HCT116 (cell line): ENCODE results near the gene MYOF. TPM values are rescaled to one million over a fixed set of nuclear protein-coding genes. Genes with fewer than 3 reads are reported as not detected.

Experiments
- ATAC-seq: fragments of 200-7000 bp; cut with Tn5 transposase; 2 replicates; pipeline ENCODE4 v1.9.1; 2020; ENCODE audit warnings: mild to moderate bottlenecking, moderate library complexity
- BruUV-seq: library from RNA; stranded (reverse); fragments of 400-500 nt; replicated peaks from 2 replicates; lab custom pipeline; 2021; lab: Mats Ljungman, UMichigan
- CTCF ChIA-PET: fragments of 300-600 bp; sonication (Branson Sonifier 250); formaldehyde crosslinking; loops from one replicate; lab custom pipeline; 2021; ENCODE audit warnings: antibody characterized with exemption; lab: Charles Lee
- POLR2A ChIA-PET: fragments of 300-600, 350-600 bp; sonication (Branson Sonifier 250); formaldehyde crosslinking; loops from one replicate; lab custom pipeline; 2021; ENCODE audit warnings: antibody characterized with exemption; lab: Charles Lee
- RAD21 ChIA-PET, 2 experiments: fragments of 300-600 bp; sonication (Branson Sonifier 250); formaldehyde crosslinking; loops; one replicate each; lab custom pipeline; 2023; ENCODE audit warnings: low total read pairs in 2 of 2; ENCODE audit not compliant: uncharacterized antibody in 2 of 2, unreplicated experiment in 2 of 2, low non-redundant PET in 1 of 2; lab: Charles Lee
- DNase-seq: peaks from one replicate; pipeline ENCODE4 v3.0.0-alpha.2; 2010; ENCODE audit warnings: low read depth, low spot score
- H2AFZ ChIP-seq: fragments of 200-600 bp; shearing (Covaris generic), sonication (generic); 2 replicates; pipeline ENCODE4 v1.6.1; 2017; ENCODE audit warnings: low read depth, mixed run types, mixed read lengths, antibody characterized with exemption, low read length; ENCODE audit not compliant: poor library complexity, severe bottlenecking
- H3K27ac ChIP-seq: 2 replicates; pipeline ENCODE4 v1.5.1; 2012; ENCODE audit warnings: low read depth, low read length
- H3K27me3 ChIP-seq: fragments of 200-600 bp; sonication (generic); 2 replicates; pipeline ENCODE4 v1.6.1; 2016; ENCODE audit warnings: mixed run types, low read length, mixed read lengths; ENCODE audit not compliant: insufficient read depth
- H3K36me3 ChIP-seq, 2 experiments: fragments of 200-500 bp in 1 of 2; fragments of 200-600 bp in 1 of 2; sonication (Bioruptor generic) in 1 of 2; sonication (generic) in 1 of 2; 2 replicates each; pipeline versions ENCODE4 v1.5.1 to v1.6.1; 2014 to 2016; ENCODE audit warnings: low read length in 2 of 2, inconsistent platforms in 1 of 2, mixed read lengths in 1 of 2, mixed run types in 1 of 2; ENCODE audit not compliant: insufficient read depth in 2 of 2, control insufficient read depth in 1 of 2
- H3K4me1 ChIP-seq, 2 experiments: fragments of 200-600 bp in 1 of 2; sonication (generic) in 1 of 2; 2 replicates each; pipeline versions ENCODE4 v1.5.1 to v1.6.1; 2012 to 2017; ENCODE audit warnings: low read length in 2 of 2, inconsistent platforms in 1 of 2, mild to moderate bottlenecking in 1 of 2, mixed read lengths in 1 of 2, mixed run types in 1 of 2, moderate library complexity in 1 of 2; ENCODE audit not compliant: insufficient read depth in 2 of 2, control insufficient read depth in 1 of 2
- H3K4me2 ChIP-seq: fragments of 200-600 bp; sonication (generic); 2 replicates; pipeline ENCODE4 v1.6.1; 2017; ENCODE audit warnings: mixed run types, low read length, mixed read lengths
- H3K4me3 ChIP-seq, 2 experiments: fragments of 200-600 bp in 1 of 2; sonication (generic) in 1 of 2; replicated peaks in 1 of 2; 2 replicates each; pipeline ENCODE4 v1.5.1; 2011 to 2016; ENCODE audit warnings: low read length in 2 of 2, control low read depth in 1 of 2, low read depth in 1 of 2, mild to moderate bottlenecking in 1 of 2, mixed read lengths in 1 of 2, mixed run types in 1 of 2
- H3K79me2 ChIP-seq: fragments of 200-600 bp; sonication (generic); 2 replicates; pipeline ENCODE4 v1.6.1; 2017; ENCODE audit warnings: mild to moderate bottlenecking, mixed run types, low read length, moderate library complexity, mixed read lengths; ENCODE audit not compliant: insufficient read depth
- H3K9ac ChIP-seq: fragments of 200-600 bp; sonication (generic); 2 replicates; pipeline ENCODE4 v1.6.1; 2016; ENCODE audit warnings: low read length, mixed read lengths
- H3K9me2 ChIP-seq: fragments of 200-600 bp; sonication (generic), shearing (Covaris generic); 2 replicates; pipeline ENCODE4 v1.6.1; 2017; ENCODE audit warnings: mixed run types, mild to moderate bottlenecking, moderate library complexity; ENCODE audit not compliant: insufficient read depth
- H3K9me3 ChIP-seq, 2 experiments: fragments of 200-500 bp in 1 of 2; fragments of 200-600 bp in 1 of 2; sonication (Bioruptor generic) in 1 of 2; sonication (generic) in 1 of 2; 2 replicates each; pipeline ENCODE4 v1.6.1; 2014 to 2017; ENCODE audit warnings: low read length in 2 of 2, mixed read lengths in 2 of 2, inconsistent platforms in 1 of 2, low read depth in 1 of 2, mild to moderate bottlenecking in 1 of 2, mixed run types in 1 of 2, moderate library complexity in 1 of 2; ENCODE audit not compliant: control insufficient read depth in 1 of 2, insufficient read depth in 1 of 2
- H4K20me1 ChIP-seq: fragments of 200-600 bp; sonication (generic), shearing (Covaris generic); 2 replicates; pipeline ENCODE4 v1.6.1; 2017; ENCODE audit warnings: mixed run types, mild to moderate bottlenecking, moderate library complexity; ENCODE audit not compliant: insufficient read depth
- ELF1 ChIP-seq: IDR thresholded peaks from 2 replicates; pipeline ENCODE4 v1.6.1; 2012; ENCODE audit warnings: low read depth, borderline replicate concordance
- SIN3A ChIP-seq: IDR thresholded peaks from 2 replicates; pipeline ENCODE4 v1.6.1; 2012; ENCODE audit warnings: low read depth
- SP1 ChIP-seq: IDR thresholded peaks from 2 replicates; pipeline ENCODE4 v1.6.1; 2012; ENCODE audit warnings: low read depth
- TCF7L2 ChIP-seq: IDR thresholded peaks from 2 replicates; pipeline ENCODE4 v1.7.0; 2011; ENCODE audit warnings: borderline replicate concordance, inconsistent platforms; ENCODE audit not compliant: insufficient read depth, insufficient read length; ENCODE audit errors: extremely low read depth
- YY1 ChIP-seq: IDR thresholded peaks from 2 replicates; pipeline ENCODE4 v1.6.1; 2011; ENCODE audit warnings: low read length, low read depth, moderate library complexity, mild to moderate bottlenecking; ENCODE audit not compliant: insufficient replicate concordance; ENCODE audit errors: extremely low read depth
- ZFX ChIP-seq: fragments of 450-650 bp; IDR thresholded peaks from 2 replicates; pipeline ENCODE4 v1.6.1; 2017
- ZNF274 ChIP-seq: fragments of 200-500 bp; sonication (Bioruptor generic); IDR thresholded peaks from 2 replicates; pipeline ENCODE4 v1.6.1; 2014; ENCODE audit warnings: mild to moderate bottlenecking, low read depth, low read length, inconsistent platforms
- intact Hi-C: fragments of 100-400 bp; cut with micrococcal nuclease; formaldehyde crosslinking; loops from 2 replicates; pipeline ENCODE4 v1.10.0; 2022
- total RNA-seq: library from RNA; stranded (reverse); gene quantifications from one replicate; pipeline ENCODE4 v1.2.1, GENCODE V29; 2021; ENCODE audit not compliant: unreplicated experiment
- TF ChIP-seq, protein P1 (sequence below): IDR thresholded peaks from 2 replicates; pipeline ENCODE4 v1.6.1; 2012
- TF ChIP-seq, protein P2 (sequence below): IDR thresholded peaks from 2 replicates; pipeline ENCODE4 v1.6.1; 2012
- TF ChIP-seq, protein P3 (sequence below), 3 experiments: fragments of 200-600 bp in 1 of 3; sonication (generic) in 1 of 3; IDR thresholded peaks in 2 of 3; conservative IDR thresholded peaks in 1 of 3; 2 replicates each; pipeline ENCODE4 v1.5.1; 2012 to 2017; ENCODE audit warnings: low read depth in 2 of 3, low read length in 2 of 3, antibody characterized with exemption in 1 of 3, borderline replicate concordance in 1 of 3, control low read depth in 1 of 3, mild to moderate bottlenecking in 1 of 3, mixed read lengths in 1 of 3, mixed run types in 1 of 3, moderate library complexity in 1 of 3; ENCODE audit not compliant: insufficient read depth in 1 of 3

Gene MYOF
- total RNA-seq, 1 experiment from 2014 or later = 250 TPM

DNA sequence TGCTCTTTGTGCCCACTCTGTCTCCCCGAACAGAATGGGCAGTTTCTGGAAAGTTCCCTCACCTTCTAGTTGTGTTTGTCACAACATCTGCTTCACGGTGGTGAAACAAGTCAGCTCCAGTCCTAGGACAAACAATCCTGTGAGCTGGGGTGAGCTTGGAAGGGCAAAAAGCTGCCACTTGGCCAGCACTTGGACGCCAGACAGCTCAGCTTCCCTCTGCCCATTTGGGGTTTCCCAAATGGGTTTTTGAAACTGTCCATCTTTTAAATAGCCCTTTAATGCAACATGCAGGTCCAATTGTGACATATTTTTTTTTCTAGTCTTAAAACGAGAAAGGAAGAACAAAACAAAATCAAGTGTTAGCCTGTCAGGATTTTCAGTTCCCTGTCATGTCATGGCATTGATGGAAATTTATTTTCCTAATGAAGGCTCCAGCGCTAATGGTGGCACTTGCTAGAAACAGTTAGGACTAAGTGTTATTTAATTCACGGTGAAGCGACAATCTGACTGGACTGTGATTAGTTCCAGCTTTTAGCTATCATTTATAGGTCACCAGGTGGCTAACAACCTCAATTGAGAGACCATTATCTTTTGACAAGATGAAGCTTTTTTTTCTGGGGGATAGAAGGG is 181.7 kb downstream of the MYOF start:
- intact Hi-C loops = no loop called here
- Histone ChIP-seq H3K4me3 (no peak overlapping the region), H3K9me3 (no peaks in the 10 kb centered on the region), H3K79me2 (no peaks in the 10 kb centered on the region), H3K9me2 (no peaks in the 10 kb centered on the region), H3K9ac (no peak overlapping the region), H3K4me1 (no peaks in the 10 kb centered on the region), H2AFZ (no peak overlapping the region), H3K27ac (no peak overlapping the region), H3K27me3 (no peaks in the 10 kb centered on the region), H3K4me2 (no peak overlapping the region), H4K20me1 (no peaks in the 10 kb centered on the region), H3K36me3 (no peaks in the 10 kb centered on the region)
- no TSS peak for BruUV-seq
- ChIA-PET RAD21 (interaction anchor here in 1 of 2 experiments (0.6 kb wide), 1 partner anchor 429 kb away, joined by 3 read pairs; no protein-coding TSS in a partner anchor), CTCF (no interaction called here), POLR2A (no interaction called here)
- ATAC-seq (no peak), DNase-seq (no peak)
- TF ChIP-seq, protein P1, sequence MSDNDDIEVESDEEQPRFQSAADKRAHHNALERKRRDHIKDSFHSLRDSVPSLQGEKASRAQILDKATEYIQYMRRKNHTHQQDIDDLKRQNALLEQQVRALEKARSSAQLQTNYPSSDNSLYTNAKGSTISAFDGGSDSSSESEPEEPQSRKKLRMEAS = no peak
- TF ChIP-seq SIN3A (no peak), ZFX (no peak), ZNF274 (no peak), SP1 (no peak), ELF1 (no peak), TCF7L2 (no peak), YY1 (no peak)
- TF ChIP-seq, protein P2, sequence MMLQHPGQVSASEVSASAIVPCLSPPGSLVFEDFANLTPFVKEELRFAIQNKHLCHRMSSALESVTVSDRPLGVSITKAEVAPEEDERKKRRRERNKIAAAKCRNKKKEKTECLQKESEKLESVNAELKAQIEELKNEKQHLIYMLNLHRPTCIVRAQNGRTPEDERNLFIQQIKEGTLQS = no peak
- TF ChIP-seq, protein P3, sequence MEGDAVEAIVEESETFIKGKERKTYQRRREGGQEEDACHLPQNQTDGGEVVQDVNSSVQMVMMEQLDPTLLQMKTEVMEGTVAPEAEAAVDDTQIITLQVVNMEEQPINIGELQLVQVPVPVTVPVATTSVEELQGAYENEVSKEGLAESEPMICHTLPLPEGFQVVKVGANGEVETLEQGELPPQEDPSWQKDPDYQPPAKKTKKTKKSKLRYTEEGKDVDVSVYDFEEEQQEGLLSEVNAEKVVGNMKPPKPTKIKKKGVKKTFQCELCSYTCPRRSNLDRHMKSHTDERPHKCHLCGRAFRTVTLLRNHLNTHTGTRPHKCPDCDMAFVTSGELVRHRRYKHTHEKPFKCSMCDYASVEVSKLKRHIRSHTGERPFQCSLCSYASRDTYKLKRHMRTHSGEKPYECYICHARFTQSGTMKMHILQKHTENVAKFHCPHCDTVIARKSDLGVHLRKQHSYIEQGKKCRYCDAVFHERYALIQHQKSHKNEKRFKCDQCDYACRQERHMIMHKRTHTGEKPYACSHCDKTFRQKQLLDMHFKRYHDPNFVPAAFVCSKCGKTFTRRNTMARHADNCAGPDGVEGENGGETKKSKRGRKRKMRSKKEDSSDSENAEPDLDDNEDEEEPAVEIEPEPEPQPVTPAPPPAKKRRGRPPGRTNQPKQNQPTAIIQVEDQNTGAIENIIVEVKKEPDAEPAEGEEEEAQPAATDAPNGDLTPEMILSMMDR (IDR thresholded peaks at IDR 0.05 in 2 of 3, conservative IDR thresholded peaks at IDR 0.05 in 1 of 3; ENCODE audit: borderline replicate concordance in 1 of 3, insufficient read depth in 1 of 3, low read depth in 2 of 3, low read length in 2 of 3) = no peak
